Measurements from ENCODE around the gene KANK2. TPM values are rescaled to one million over a fixed set of nuclear protein-coding genes. Genes with fewer than 3 reads are reported as not detected.

Gene KANK2
- total and polyA plus RNA-seq, 2 donors (not counting 1 experiment from before 2014, with no cell fraction given): 192 to 511 TPM

GRCh38 chr19:11232555-11232954, 35.2 kb upstream of the KANK2 start:
- no peaks in the 10 kb centered on the region for H3K36me3 ChIP-seq (ENCODE audit: control insufficient read depth, insufficient read depth, low read length)
- H2AFZ ChIP-seq (ENCODE audit: low read length): no peak overlapping the region
- H4K20me1 ChIP-seq (ENCODE audit: control insufficient read depth, extremely low read depth, insufficient read depth, low read length): no peaks in the 10 kb centered on the region

GRCh38 chr19:11230621-11231386, 33.5 kb upstream of the KANK2 start:
- no peaks in the 10 kb centered on the region for H3K36me3 ChIP-seq (ENCODE audit: control insufficient read depth, insufficient read depth, low read length)
- no peak overlapping the region for H3K4me2 ChIP-seq (ENCODE audit: extremely low read depth, insufficient read depth, low read length)
- H2AFZ ChIP-seq (ENCODE audit: low read length): no peak overlapping the region
- no peak overlapping the region for H3K9ac ChIP-seq (ENCODE audit: insufficient read depth, low read length)
- no peak overlapping the region for H3K27ac ChIP-seq (ENCODE audit: insufficient read depth, low read length)
- no peak for DNase-seq (ENCODE audit: low read depth in 2 of 2)
- H3K27me3 ChIP-seq (ENCODE audit: control insufficient read depth, insufficient read depth, low read length): no peaks in the 10 kb centered on the region
- H4K20me1 ChIP-seq (ENCODE audit: control insufficient read depth, extremely low read depth, insufficient read depth, low read length): no peaks in the 10 kb centered on the region
- no peaks in the 10 kb centered on the region for H3K4me1 ChIP-seq (ENCODE audit: control insufficient read depth, extremely low read depth, insufficient read depth, low read length)
- no peaks in the 10 kb centered on the region for H3K79me2 ChIP-seq (ENCODE audit: control insufficient read depth, insufficient read depth, low read length)
- no peak overlapping the region for H3K4me3 ChIP-seq (replicated peaks in 1 of 4; ENCODE audit: control extremely low read depth in 1 of 4, insufficient read depth in 1 of 4, low read depth in 3 of 4, low read length in 4 of 4)
- no peaks in the 10 kb centered on the region for H3K9me3 ChIP-seq (ENCODE audit: control insufficient read depth, insufficient read depth, low read depth, low read length)
- TF ChIP-seq EZH2 (IDR thresholded peaks at IDR 0.05; ENCODE audit: low read length, missing control alignments): no peak
- TF ChIP-seq, protein P1, sequence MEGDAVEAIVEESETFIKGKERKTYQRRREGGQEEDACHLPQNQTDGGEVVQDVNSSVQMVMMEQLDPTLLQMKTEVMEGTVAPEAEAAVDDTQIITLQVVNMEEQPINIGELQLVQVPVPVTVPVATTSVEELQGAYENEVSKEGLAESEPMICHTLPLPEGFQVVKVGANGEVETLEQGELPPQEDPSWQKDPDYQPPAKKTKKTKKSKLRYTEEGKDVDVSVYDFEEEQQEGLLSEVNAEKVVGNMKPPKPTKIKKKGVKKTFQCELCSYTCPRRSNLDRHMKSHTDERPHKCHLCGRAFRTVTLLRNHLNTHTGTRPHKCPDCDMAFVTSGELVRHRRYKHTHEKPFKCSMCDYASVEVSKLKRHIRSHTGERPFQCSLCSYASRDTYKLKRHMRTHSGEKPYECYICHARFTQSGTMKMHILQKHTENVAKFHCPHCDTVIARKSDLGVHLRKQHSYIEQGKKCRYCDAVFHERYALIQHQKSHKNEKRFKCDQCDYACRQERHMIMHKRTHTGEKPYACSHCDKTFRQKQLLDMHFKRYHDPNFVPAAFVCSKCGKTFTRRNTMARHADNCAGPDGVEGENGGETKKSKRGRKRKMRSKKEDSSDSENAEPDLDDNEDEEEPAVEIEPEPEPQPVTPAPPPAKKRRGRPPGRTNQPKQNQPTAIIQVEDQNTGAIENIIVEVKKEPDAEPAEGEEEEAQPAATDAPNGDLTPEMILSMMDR (conservative IDR thresholded peaks at IDR 0.05 in 1 of 2, IDR thresholded peaks at IDR 0.05 in 1 of 2; ENCODE audit: low read depth in 1 of 2, low read length in 2 of 2): no peak

More at GRCh38 chr19:11232555-11232954, 35.2 kb upstream of the KANK2 start:
- Histone ChIP-seq H3K79me2 (ENCODE audit: control insufficient read depth, insufficient read depth, low read length) (no peaks in the 10 kb centered on the region), H3K27me3 (ENCODE audit: control insufficient read depth, insufficient read depth, low read length) (no peaks in the 10 kb centered on the region), H3K4me2 (ENCODE audit: extremely low read depth, insufficient read depth, low read length) (no peak overlapping the region), H3K4me1 (ENCODE audit: control insufficient read depth, extremely low read depth, insufficient read depth, low read length) (no peaks in the 10 kb centered on the region), H3K4me3 (replicated peaks in 1 of 4; ENCODE audit: control extremely low read depth in 1 of 4, insufficient read depth in 1 of 4, low read depth in 3 of 4, low read length in 4 of 4) (no peak overlapping the region), H3K27ac (ENCODE audit: insufficient read depth, low read length) (no peak overlapping the region), H3K9ac (ENCODE audit: insufficient read depth, low read length) (no peak overlapping the region), H3K9me3 (ENCODE audit: control insufficient read depth, insufficient read depth, low read depth, low read length) (no peaks in the 10 kb centered on the region)
- DNase-seq (ENCODE audit: low read depth in 2 of 2): no peak
- TF ChIP-seq EZH2 (IDR thresholded peaks at IDR 0.05; ENCODE audit: low read length, missing control alignments): no peak
- TF ChIP-seq, protein P1 (conservative IDR thresholded peaks at IDR 0.05 in 1 of 2, IDR thresholded peaks at IDR 0.05 in 1 of 2; ENCODE audit: low read depth in 1 of 2, low read length in 2 of 2): no peak

GRCh38 chr19:11227195-11227886, 30.0 kb upstream of the KANK2 start:
- no peaks in the 10 kb centered on the region for H3K79me2 ChIP-seq (ENCODE audit: control insufficient read depth, insufficient read depth, low read length)
- no peak overlapping the region for H3K9ac ChIP-seq (ENCODE audit: insufficient read depth, low read length)
- H3K4me1 ChIP-seq (ENCODE audit: control insufficient read depth, extremely low read depth, insufficient read depth, low read length): no peaks in the 10 kb centered on the region
- no peaks in the 10 kb centered on the region for H3K27me3 ChIP-seq (ENCODE audit: control insufficient read depth, insufficient read depth, low read length)
- no peak overlapping the region for H3K4me3 ChIP-seq (replicated peaks in 1 of 4; ENCODE audit: control extremely low read depth in 1 of 4, insufficient read depth in 1 of 4, low read depth in 3 of 4, low read length in 4 of 4)
- no peak overlapping the region for H3K27ac ChIP-seq (ENCODE audit: insufficient read depth, low read length)
- H2AFZ ChIP-seq (ENCODE audit: low read length): no peak overlapping the region
- no peaks in the 10 kb centered on the region for H4K20me1 ChIP-seq (ENCODE audit: control insufficient read depth, extremely low read depth, insufficient read depth, low read length)
- DNase-seq (ENCODE audit: low read depth in 2 of 2): no peak
- TF ChIP-seq, protein P1 (conservative IDR thresholded peaks at IDR 0.05 in 1 of 2, IDR thresholded peaks at IDR 0.05 in 1 of 2; ENCODE audit: low read depth in 1 of 2, low read length in 2 of 2): no peak
- no peak for TF ChIP-seq EZH2 (IDR thresholded peaks at IDR 0.05; ENCODE audit: low read length, missing control alignments)
- H3K36me3 ChIP-seq (ENCODE audit: control insufficient read depth, insufficient read depth, low read length): no peaks in the 10 kb centered on the region
- H3K4me2 ChIP-seq (ENCODE audit: extremely low read depth, insufficient read depth, low read length): no peak overlapping the region
- no peaks in the 10 kb centered on the region for H3K9me3 ChIP-seq (ENCODE audit: control insufficient read depth, insufficient read depth, low read depth, low read length)
